ENCODE results near the gene FBXW7. TPM values are rescaled to one million over a fixed set of nuclear protein-coding genes. Genes with fewer than 3 reads are reported as not detected.

FBXW7 gene
- polyA plus RNA-seq, 1 of the 3 experiments (the other 2 are of a cell fraction) = 7.7 TPM

- peaks cover 7 to 11% of the 10 kb centered on the region in 2 experiments for H3K36me3 ChIP-seq (replicated peaks in 1 of 2; ENCODE audit: control insufficient read depth in 1 of 2, insufficient read depth in 2 of 2, low read length in 1 of 2)
- no peaks in the 10 kb centered on the region for H3K9me3 ChIP-seq
- H3K79me2 ChIP-seq (ENCODE audit: insufficient read depth) = peaks cover 11% of the 10 kb centered on the region; the same call in 1 of the 2 replicates
- no peaks in the 10 kb centered on the region; a peak in 1 of 4 replicates for H3K4me1 ChIP-seq (ENCODE audit: control insufficient read depth in 1 of 2, insufficient read depth in 2 of 2, low read depth in 1 of 2, low read length in 1 of 2)
- no peak overlapping the region for H3K4me2 ChIP-seq
- WGBS (ENCODE audit: low lambda C conversion rate) = 58% methylated on average over 3 of the region's 3 CpGs
- no peaks in the 10 kb centered on the region for H3K9me2 ChIP-seq
- no peak overlapping the region for H3K9ac ChIP-seq
- H3K4me3 ChIP-seq (ENCODE audit: low read depth in 2 of 2, low read length in 1 of 2) = no peak overlapping the region; a peak in 1 of 4 replicates
- TF ChIP-seq FOSL2 (IDR thresholded peaks at IDR 0.05; ENCODE audit: borderline replicate concordance, low read depth) (no peak), EZH2phosphoT487 (IDR thresholded peaks at IDR 0.05; ENCODE audit: borderline replicate concordance, low read depth) (no peak), RAD21 (IDR thresholded peaks at IDR 0.05; ENCODE audit: low read length) (peak; percentile 73), GATA2 (CRISPR knock-in tag; IDR thresholded peaks at IDR 0.05) (0 out of 2 replicates have a peak, but pooled peaks have one; percentile 17), YY1 (IDR thresholded peaks at IDR 0.05; ENCODE audit: low read depth) (no peak), MXI1 (IDR thresholded peaks at IDR 0.05; ENCODE audit: low read depth, low read length) (no peak), RFX5 (IDR thresholded peaks at IDR 0.05; ENCODE audit: low read length) (no peak), RCOR1 (IDR thresholded peaks at IDR 0.05; ENCODE audit: low read length) (no peak), SMC3 (IDR thresholded peaks at IDR 0.05; ENCODE audit: low read depth, low read length) (peak; percentile 16), REST (IDR thresholded peaks at IDR 0.05; ENCODE audit: low read depth, low read length) (no peak), EP300 (IDR thresholded peaks at IDR 0.05; ENCODE audit: borderline replicate concordance in 1 of 2, low read depth in 1 of 2, low read length in 1 of 2) (no peak)
- TF ChIP-seq, protein P1, sequence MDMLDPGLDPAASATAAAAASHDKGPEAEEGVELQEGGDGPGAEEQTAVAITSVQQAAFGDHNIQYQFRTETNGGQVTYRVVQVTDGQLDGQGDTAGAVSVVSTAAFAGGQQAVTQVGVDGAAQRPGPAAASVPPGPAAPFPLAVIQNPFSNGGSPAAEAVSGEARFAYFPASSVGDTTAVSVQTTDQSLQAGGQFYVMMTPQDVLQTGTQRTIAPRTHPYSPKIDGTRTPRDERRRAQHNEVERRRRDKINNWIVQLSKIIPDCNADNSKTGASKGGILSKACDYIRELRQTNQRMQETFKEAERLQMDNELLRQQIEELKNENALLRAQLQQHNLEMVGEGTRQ (IDR thresholded peaks at IDR 0.05; ENCODE audit: borderline replicate concordance, low read depth, low read length) = no peak
- TF ChIP-seq, protein P2, sequence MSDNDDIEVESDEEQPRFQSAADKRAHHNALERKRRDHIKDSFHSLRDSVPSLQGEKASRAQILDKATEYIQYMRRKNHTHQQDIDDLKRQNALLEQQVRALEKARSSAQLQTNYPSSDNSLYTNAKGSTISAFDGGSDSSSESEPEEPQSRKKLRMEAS (IDR thresholded peaks at IDR 0.05; ENCODE audit: low read depth) = no peak
- TF ChIP-seq, protein P3, sequence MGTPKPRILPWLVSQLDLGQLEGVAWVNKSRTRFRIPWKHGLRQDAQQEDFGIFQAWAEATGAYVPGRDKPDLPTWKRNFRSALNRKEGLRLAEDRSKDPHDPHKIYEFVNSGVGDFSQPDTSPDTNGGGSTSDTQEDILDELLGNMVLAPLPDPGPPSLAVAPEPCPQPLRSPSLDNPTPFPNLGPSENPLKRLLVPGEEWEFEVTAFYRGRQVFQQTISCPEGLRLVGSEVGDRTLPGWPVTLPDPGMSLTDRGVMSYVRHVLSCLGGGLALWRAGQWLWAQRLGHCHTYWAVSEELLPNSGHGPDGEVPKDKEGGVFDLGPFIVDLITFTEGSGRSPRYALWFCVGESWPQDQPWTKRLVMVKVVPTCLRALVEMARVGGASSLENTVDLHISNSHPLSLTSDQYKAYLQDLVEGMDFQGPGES (IDR thresholded peaks at IDR 0.05; ENCODE audit: low read depth, low read length) = no peak
- TF ChIP-seq, protein P4, sequence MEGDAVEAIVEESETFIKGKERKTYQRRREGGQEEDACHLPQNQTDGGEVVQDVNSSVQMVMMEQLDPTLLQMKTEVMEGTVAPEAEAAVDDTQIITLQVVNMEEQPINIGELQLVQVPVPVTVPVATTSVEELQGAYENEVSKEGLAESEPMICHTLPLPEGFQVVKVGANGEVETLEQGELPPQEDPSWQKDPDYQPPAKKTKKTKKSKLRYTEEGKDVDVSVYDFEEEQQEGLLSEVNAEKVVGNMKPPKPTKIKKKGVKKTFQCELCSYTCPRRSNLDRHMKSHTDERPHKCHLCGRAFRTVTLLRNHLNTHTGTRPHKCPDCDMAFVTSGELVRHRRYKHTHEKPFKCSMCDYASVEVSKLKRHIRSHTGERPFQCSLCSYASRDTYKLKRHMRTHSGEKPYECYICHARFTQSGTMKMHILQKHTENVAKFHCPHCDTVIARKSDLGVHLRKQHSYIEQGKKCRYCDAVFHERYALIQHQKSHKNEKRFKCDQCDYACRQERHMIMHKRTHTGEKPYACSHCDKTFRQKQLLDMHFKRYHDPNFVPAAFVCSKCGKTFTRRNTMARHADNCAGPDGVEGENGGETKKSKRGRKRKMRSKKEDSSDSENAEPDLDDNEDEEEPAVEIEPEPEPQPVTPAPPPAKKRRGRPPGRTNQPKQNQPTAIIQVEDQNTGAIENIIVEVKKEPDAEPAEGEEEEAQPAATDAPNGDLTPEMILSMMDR (IDR thresholded peaks at IDR 0.05) = peak; percentile 73
- CTCF ChIA-PET = interaction anchor here (0.6 to 3.2 kb wide), 39 partner anchors 10 to 1064 kb away, joined by 3 to 30 read pairs (median 4); partner anchors contain the start of genes ARFIP1 and TIGD4
- no peaks in the 10 kb centered on the region for H4K20me1 ChIP-seq (ENCODE audit: insufficient read depth)
- peak; percentile 8 for DNase-seq
- peaks cover 5% of the 10 kb centered on the region for H3F3A ChIP-seq (replicated peaks; ENCODE audit: insufficient read depth)
- H2AFZ ChIP-seq (ENCODE audit: low read depth) = no peak overlapping the region
- H3K27me3 ChIP-seq (ENCODE audit: insufficient read depth) = no peaks in the 10 kb centered on the region
- no peak overlapping the region for H3K27ac ChIP-seq (ENCODE audit: low read depth in 2 of 2, low read length in 1 of 2)
- POLR2A ChIA-PET = no interaction called here
These were observed 127.2 kb downstream of the FBXW7 start for GRCh38 chr4:152408514-152409327.
